HepG2 (cell line): Measurements from ENCODE around the gene ANG. TPM values are rescaled to one million over a fixed set of nuclear protein-coding genes. Genes with fewer than 3 reads are reported as not detected.

ENCODE experiments used
- EHMT2 ChIP-seq: fragments of 200-600 bp; sonication (generic); IDR thresholded peaks from 2 replicates; pipeline ENCODE4 v1.7.0; 2017; ENCODE audit warnings: antibody characterized with exemption, low read depth, low read length, borderline replicate concordance
- FOXC1 ChIP-seq: sonication (generic); formaldehyde crosslinking; IDR thresholded peaks from 2 replicates; pipeline ENCODE4 v1.8.0; 2022; ENCODE audit warnings: mild to moderate bottlenecking, missing genetic modification reagents, borderline replicate concordance
- GFI1 ChIP-seq: sonication (generic); formaldehyde crosslinking; IDR thresholded peaks from 2 replicates; pipeline ENCODE4 v1.5.0; 2020; ENCODE audit warnings: missing genetic modification reagents, mild to moderate bottlenecking, borderline replicate concordance
- HOXA3 ChIP-seq: sonication (generic); formaldehyde crosslinking; IDR thresholded peaks from 2 replicates; pipeline ENCODE4 v1.5.0; 2020; ENCODE audit warnings: missing genetic modification reagents
- IKZF4 ChIP-seq: sonication (generic); formaldehyde crosslinking; IDR thresholded peaks from 2 replicates; pipeline ENCODE4 v1.5.1; 2020; ENCODE audit warnings: borderline replicate concordance, mild to moderate bottlenecking, low read depth, missing genetic modification reagents; ENCODE audit errors: not compliant biosample characterization
- ISL2 ChIP-seq: sonication (generic); formaldehyde crosslinking; IDR thresholded peaks from 2 replicates; pipeline ENCODE4 v1.5.0; 2020; ENCODE audit warnings: missing genetic modification reagents
- KLF13 ChIP-seq: sonication (generic); formaldehyde crosslinking; IDR thresholded peaks from 2 replicates; pipeline ENCODE4 v1.4.0; 2020; ENCODE audit warnings: mild to moderate bottlenecking, missing genetic modification reagents
- MYC ChIP-seq: sonication (generic); formaldehyde crosslinking; IDR thresholded peaks from 2 replicates; pipeline ENCODE4 v1.9.0; 2021; ENCODE audit warnings: missing genetic modification reagents, borderline replicate concordance
- NFYC ChIP-seq: IDR thresholded peaks from 2 replicates; pipeline ENCODE4 v1.6.1; 2016; ENCODE audit warnings: missing genetic modification reagents, missing compliant biosample characterization
- NR2F6 ChIP-seq, 2 experiments: IDR thresholded peaks; 2 replicates each; pipeline ENCODE4 v1.6.1; 2016; ENCODE audit warnings: antibody characterized with exemption in 1 of 2, mild to moderate bottlenecking in 1 of 2
- RCOR2 ChIP-seq: IDR thresholded peaks from 2 replicates; pipeline ENCODE4 v1.6.1; 2016; ENCODE audit warnings: missing biosample characterization, missing genetic modification reagents
- TBX3 ChIP-seq: fragments of 450-650 bp; IDR thresholded peaks from 2 replicates; pipeline ENCODE4 v1.6.1; 2017; ENCODE audit warnings: antibody characterized with exemption, mild to moderate bottlenecking, inconsistent platforms, borderline replicate concordance
- TOE1 ChIP-seq: sonication (generic); formaldehyde crosslinking; IDR thresholded peaks from 2 replicates; pipeline ENCODE4 v1.4.0; 2020; ENCODE audit warnings: mild to moderate bottlenecking, missing genetic modification reagents
- TOPORS ChIP-seq: sonication (generic); formaldehyde crosslinking; IDR thresholded peaks from 2 replicates; pipeline ENCODE4 v1.8.0; 2023; ENCODE audit warnings: mild to moderate bottlenecking, missing genetic modification reagents
- ZKSCAN8 ChIP-seq: IDR thresholded peaks from 2 replicates; pipeline ENCODE4 v1.6.1; 2016; ENCODE audit warnings: borderline replicate concordance, missing genetic modification reagents, missing compliant biosample characterization
- ZNF124 ChIP-seq: sonication (generic); formaldehyde crosslinking; IDR thresholded peaks from 2 replicates; pipeline ENCODE4 v1.4.0; 2020; ENCODE audit warnings: missing genetic modification reagents
- ZNF337 ChIP-seq: sonication (generic); formaldehyde crosslinking; IDR thresholded peaks from 2 replicates; pipeline ENCODE4 v1.5.1; 2020; ENCODE audit warnings: missing genetic modification reagents, low read depth, mild to moderate bottlenecking, borderline replicate concordance
- ZNF430 ChIP-seq: sonication (generic); formaldehyde crosslinking; IDR thresholded peaks from 2 replicates; pipeline ENCODE4 v1.9.0; 2021; ENCODE audit warnings: mild to moderate bottlenecking, missing genetic modification reagents
- ZNF562 ChIP-seq: sonication (generic); formaldehyde crosslinking; IDR thresholded peaks from 2 replicates; pipeline ENCODE4 v1.8.0; 2022; ENCODE audit warnings: missing genetic modification reagents, borderline replicate concordance
- ZNF766 ChIP-seq: sonication (generic); formaldehyde crosslinking; IDR thresholded peaks from 2 replicates; pipeline ENCODE4 v1.5.0; 2020; ENCODE audit warnings: missing genetic modification reagents, borderline replicate concordance
- polyA plus RNA-seq, 8 experiments: library from polyadenylated mRNA; depleted of rRNA in 3 of 8; stranded (reverse) in 7 of 8; unstranded in 1 of 8; fragments of >200 nt; fragmentation: Illumina TruSeq in 4 of 8; extraction: Trizol in 4 of 8; gene quantifications; 2 replicates each; pipeline versions ENCODE4 v1.2.1 to v1.2.3, GENCODE V29; 2011 to 2016; ENCODE audit warnings: low read depth in 4 of 8, missing spikeins in 1 of 8, mixed read lengths in 1 of 8; ENCODE audit not compliant: insufficient read depth in 1 of 8
- total RNA-seq, 5 experiments: library from RNA; depleted of rRNA; stranded (reverse); fragments of >200 nt; fragmentation: Illumina TruSeq; extraction: Trizol; gene quantifications; 2 replicates each; pipeline ENCODE4 v1.2.3, GENCODE V29; 2016; ENCODE audit warnings: low read depth in 1 of 5
- TF ChIP-seq, protein P1 (sequence below): sonication (generic); formaldehyde crosslinking; IDR thresholded peaks from 2 replicates; pipeline ENCODE4 v1.4.0; 2020; ENCODE audit warnings: low read depth, missing genetic modification reagents
- TF ChIP-seq, protein P2 (sequence below): IDR thresholded peaks from 2 replicates; pipeline ENCODE4 v1.6.1; 2016
- TF ChIP-seq, protein P3 (sequence below): sonication (generic); formaldehyde crosslinking; IDR thresholded peaks from 2 replicates; pipeline ENCODE4 v1.4.0; 2020; ENCODE audit warnings: mild to moderate bottlenecking, missing genetic modification reagents
- TF ChIP-seq, protein P4 (sequence below): sonication (generic); formaldehyde crosslinking; IDR thresholded peaks from 2 replicates; pipeline ENCODE4 v1.4.0; 2020; ENCODE audit warnings: missing genetic modification reagents

ANG gene
- total and polyA plus RNA-seq, 2 of the 13 experiments (the other 11 are each of a cell fraction or from before 2014, with no cell fraction given): 83.6 to 401 TPM

DNA sequence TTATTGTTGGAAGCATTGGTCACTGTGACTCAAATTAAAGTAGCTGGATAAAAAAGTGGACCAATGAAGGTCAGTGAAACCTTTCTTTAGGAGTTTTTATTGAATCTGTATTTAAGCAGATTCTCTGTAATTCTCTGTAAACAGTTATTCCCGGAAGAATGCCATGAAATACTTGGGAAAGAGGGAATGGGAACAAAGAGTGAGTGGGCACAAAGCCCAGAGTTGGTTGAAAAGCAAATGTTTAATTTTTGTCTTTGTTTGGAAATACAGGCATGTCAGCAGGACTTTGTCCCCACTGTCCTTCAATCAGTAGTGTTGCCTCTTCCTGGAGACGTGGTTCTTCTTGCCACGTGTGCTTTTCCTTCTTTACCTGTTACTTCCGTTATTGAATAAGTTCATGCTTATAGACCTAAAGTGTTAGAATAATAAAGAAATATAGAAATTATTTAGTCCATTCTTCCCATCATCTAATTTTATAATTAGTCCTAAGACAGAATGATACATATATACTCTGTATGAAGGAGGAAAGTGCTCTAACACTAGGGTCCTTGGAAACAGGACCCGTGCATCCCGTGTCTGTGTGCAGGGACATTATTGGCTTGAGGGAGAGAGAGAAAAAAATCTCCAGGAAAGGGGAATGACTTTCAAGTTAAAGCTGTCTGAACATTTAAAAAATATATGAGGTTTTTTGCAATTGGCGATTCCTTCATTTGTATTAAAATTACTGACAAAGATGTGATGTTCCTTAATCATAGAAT, 2.0 kb upstream of the ANG start (continued):
- TF ChIP-seq, protein P1, sequence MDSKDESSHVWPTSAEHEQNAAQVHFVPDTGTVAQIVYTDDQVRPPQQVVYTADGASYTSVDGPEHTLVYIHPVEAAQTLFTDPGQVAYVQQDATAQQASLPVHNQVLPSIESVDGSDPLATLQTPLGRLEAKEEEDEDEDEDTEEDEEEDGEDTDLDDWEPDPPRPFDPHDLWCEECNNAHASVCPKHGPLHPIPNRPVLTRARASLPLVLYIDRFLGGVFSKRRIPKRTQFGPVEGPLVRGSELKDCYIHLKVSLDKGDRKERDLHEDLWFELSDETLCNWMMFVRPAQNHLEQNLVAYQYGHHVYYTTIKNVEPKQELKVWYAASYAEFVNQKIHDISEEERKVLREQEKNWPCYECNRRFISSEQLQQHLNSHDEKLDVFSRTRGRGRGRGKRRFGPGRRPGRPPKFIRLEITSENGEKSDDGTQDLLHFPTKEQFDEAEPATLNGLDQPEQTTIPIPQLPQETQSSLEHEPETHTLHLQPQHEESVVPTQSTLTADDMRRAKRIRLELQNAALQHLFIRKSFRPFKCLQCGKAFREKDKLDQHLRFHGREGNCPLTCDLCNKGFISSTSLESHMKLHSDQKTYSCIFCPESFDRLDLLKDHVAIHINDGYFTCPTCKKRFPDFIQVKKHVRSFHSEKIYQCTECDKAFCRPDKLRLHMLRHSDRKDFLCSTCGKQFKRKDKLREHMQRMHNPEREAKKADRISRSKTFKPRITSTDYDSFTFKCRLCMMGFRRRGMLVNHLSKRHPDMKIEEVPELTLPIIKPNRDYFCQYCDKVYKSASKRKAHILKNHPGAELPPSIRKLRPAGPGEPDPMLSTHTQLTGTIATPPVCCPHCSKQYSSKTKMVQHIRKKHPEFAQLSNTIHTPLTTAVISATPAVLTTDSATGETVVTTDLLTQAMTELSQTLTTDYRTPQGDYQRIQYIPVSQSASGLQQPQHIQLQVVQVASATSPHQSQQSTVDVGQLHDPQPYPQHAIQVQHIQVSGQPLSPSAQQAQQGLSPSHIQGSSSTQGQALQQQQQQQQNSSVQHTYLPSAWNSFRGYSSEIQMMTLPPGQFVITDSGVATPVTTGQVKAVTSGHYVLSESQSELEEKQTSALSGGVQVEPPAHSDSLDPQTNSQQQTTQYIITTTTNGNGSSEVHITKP (CRISPR knock-in tag): peak; percentile 83; the same call in 1 of the 2 replicates
- TF ChIP-seq TOE1 (CRISPR knock-in tag) (0 out of 2 replicates have a peak, but pooled peaks have one; percentile 58), ZKSCAN8 (CRISPR knock-in tag) (peak; percentile 81), ZNF337 (no peak), IKZF4 (CRISPR knock-in tag) (no peak), NR2F6 (IDR thresholded peaks at IDR 0.05) (peak; percentile 76), NR2F6 (CRISPR knock-in tag; IDR thresholded peaks at IDR 0.05) (peak; percentile 73; the same call in 1 of the 2 replicates), ZNF766 (no peak), ZNF124 (CRISPR knock-in tag) (peak; percentile 87), ISL2 (CRISPR knock-in tag) (peak; percentile 96), TBX3 (peak; percentile 62; the same call in 1 of the 2 replicates), KLF13 (no peak), MYC (CRISPR knock-in tag) (peak; percentile 64), NFYC (CRISPR knock-in tag) (no peak; the same call in 1 of the 2 replicates), HOXA3 (CRISPR knock-in tag) (peak; percentile 81), ZNF430 (CRISPR knock-in tag) (0 out of 2 replicates have a peak, but pooled peaks have one; percentile 57), FOXC1 (CRISPR knock-in tag) (no peak), TOPORS (no peak), ZNF562 (CRISPR knock-in tag) (no peak), RCOR2 (CRISPR knock-in tag) (peak; percentile 76), EHMT2 (no peak), GFI1 (CRISPR knock-in tag) (peak; percentile 77)
- TF ChIP-seq, protein P2, sequence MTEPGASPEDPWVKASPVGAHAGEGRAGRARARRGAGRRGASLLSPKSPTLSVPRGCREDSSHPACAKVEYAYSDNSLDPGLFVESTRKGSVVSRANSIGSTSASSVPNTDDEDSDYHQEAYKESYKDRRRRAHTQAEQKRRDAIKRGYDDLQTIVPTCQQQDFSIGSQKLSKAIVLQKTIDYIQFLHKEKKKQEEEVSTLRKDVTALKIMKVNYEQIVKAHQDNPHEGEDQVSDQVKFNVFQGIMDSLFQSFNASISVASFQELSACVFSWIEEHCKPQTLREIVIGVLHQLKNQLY: peak; percentile 96
- TF ChIP-seq, protein P3, sequence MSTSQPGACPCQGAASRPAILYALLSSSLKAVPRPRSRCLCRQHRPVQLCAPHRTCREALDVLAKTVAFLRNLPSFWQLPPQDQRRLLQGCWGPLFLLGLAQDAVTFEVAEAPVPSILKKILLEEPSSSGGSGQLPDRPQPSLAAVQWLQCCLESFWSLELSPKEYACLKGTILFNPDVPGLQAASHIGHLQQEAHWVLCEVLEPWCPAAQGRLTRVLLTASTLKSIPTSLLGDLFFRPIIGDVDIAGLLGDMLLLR (CRISPR knock-in tag): no peak
- TF ChIP-seq, protein P4, sequence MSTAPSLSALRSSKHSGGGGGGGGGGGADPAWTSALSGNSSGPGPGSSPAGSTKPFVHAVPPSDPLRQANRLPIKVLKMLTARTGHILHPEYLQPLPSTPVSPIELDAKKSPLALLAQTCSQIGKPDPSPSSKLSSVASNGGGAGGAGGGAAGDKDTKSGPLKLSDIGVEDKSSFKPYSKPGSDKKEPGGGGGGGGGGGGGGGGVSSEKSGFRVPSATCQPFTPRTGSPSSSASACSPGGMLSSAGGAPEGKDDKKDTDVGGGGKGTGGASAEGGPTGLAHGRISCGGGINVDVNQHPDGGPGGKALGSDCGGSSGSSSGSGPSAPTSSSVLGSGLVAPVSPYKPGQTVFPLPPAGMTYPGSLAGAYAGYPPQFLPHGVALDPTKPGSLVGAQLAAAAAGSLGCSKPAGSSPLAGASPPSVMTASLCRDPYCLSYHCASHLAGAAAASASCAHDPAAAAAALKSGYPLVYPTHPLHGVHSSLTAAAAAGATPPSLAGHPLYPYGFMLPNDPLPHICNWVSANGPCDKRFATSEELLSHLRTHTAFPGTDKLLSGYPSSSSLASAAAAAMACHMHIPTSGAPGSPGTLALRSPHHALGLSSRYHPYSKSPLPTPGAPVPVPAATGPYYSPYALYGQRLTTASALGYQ (CRISPR knock-in tag): peak; percentile 95
